D721Med (cell line): ENCODE data around the gene TPCN1.

ENCODE experiments used
- DNase-seq: peaks from one replicate; pipeline ENCODE4 v3.0.0; 2011; ENCODE audit warnings: low spot score; ENCODE audit not compliant: insufficient read length
- FAIRE-seq: peaks from 2 replicates; lab custom pipeline; 2011; peaks lifted over from hg19 to GRCh38; lab: Jason Lieb, UNC
- CTCF ChIP-seq: IDR thresholded peaks from 2 replicates; pipeline ENCODE4 v1.5.1; 2012; ENCODE audit warnings: mild to moderate bottlenecking, control low read depth; ENCODE audit not compliant: insufficient read depth; ENCODE audit errors: missing control alignments

Gene TPCN1

GRCh38 chr12:113334786-113335539 is 113.7 kb downstream of the TPCN1 start, which contains the start of gene SLC8B1:
TSS of gene SLC8B1 (minus strand) at chr12:113335109. CDS start at chr12:113332878, 2,231 bp downstream.
- TF ChIP-seq CTCF: no peak
- FAIRE-seq (no peak), DNase-seq (peak; percentile 93)

GRCh38 chr12:113339540-113339939 is 118.3 kb downstream of the TPCN1 start:
- no peak for TF ChIP-seq CTCF
- DNase-seq (no peak), FAIRE-seq (no peak)

GRCh38 chr12:113340061-113340460 is 118.8 kb downstream of the TPCN1 start:
- TF ChIP-seq CTCF: no peak
- DNase-seq (no peak), FAIRE-seq (no peak)

GRCh38 chr12:113341535-113341934 is 120.3 kb downstream of the TPCN1 start:
- DNase-seq: no peak
- TF ChIP-seq CTCF: no peak
- no peak for FAIRE-seq

- no peak for FAIRE-seq
- TF ChIP-seq CTCF: no peak
- no peak for DNase-seq
Measured at GRCh38 chr12:113345318-113345717, 124.1 kb downstream of the TPCN1 start.

- DNase-seq (no peak), FAIRE-seq (no peak)
- no peak for TF ChIP-seq CTCF
Measured at GRCh38 chr12:113346353-113346752, 125.1 kb downstream of the TPCN1 start.

GRCh38 chr12:113347107-113347506 is 125.8 kb downstream of the TPCN1 start:
- FAIRE-seq (no peak), DNase-seq (no peak)
- TF ChIP-seq CTCF: no peak
